Small intestine (tissue), 7 donors: ENCODE data around the gene PALMD. TPM values are rescaled to one million over a fixed set of nuclear protein-coding genes. Genes with fewer than 3 reads are reported as not detected.

Experiments
- DNase-seq, 2 donors: peaks; one replicate each; pipeline versions ENCODE4 v3.0.0 to v3.0.0-alpha.2; 2013
- FAIRE-seq: peaks from 2 replicates; lab custom pipeline; 2012; peaks lifted over from hg19 to GRCh38; lab: Jason Lieb, UNC
- H3K27ac ChIP-seq, 3 donors: one replicate each; pipeline ENCODE4 v1.5.1; 2013; ENCODE audit warnings: low read length in 2 of 3, mild to moderate bottlenecking in 2 of 3, control low read depth in 1 of 3, inconsistent platforms in 1 of 3, low read depth in 1 of 3, moderate library complexity in 1 of 3
- H3K27me3 ChIP-seq, 3 donors: one replicate each; pipeline ENCODE4 v1.6.1; 2013; ENCODE audit warnings: low read length in 3 of 3, inconsistent platforms in 1 of 3; ENCODE audit not compliant: control insufficient read depth in 3 of 3, insufficient read depth in 3 of 3
- H3K36me3 ChIP-seq, 3 donors: one replicate each; pipeline ENCODE4 v1.6.1; 2013; ENCODE audit warnings: low read length in 3 of 3, inconsistent platforms in 1 of 3, low read depth in 1 of 3, mild to moderate bottlenecking in 1 of 3, moderate library complexity in 1 of 3; ENCODE audit not compliant: control insufficient read depth in 3 of 3, insufficient read depth in 2 of 3
- H3K4me1 ChIP-seq, 3 donors: one replicate each; pipeline ENCODE4 v1.6.1; 2013; ENCODE audit warnings: low read length in 2 of 3, inconsistent platforms in 1 of 3, low read depth in 1 of 3, mild to moderate bottlenecking in 1 of 3, moderate library complexity in 1 of 3; ENCODE audit not compliant: control insufficient read depth in 3 of 3, insufficient read depth in 2 of 3
- H3K4me3 ChIP-seq, 3 donors: one replicate each; pipeline ENCODE4 v1.5.1; 2013; ENCODE audit warnings: low read length in 3 of 3, control low read depth in 1 of 3, inconsistent platforms in 1 of 3, low read depth in 1 of 3, mild to moderate bottlenecking in 1 of 3, moderate library complexity in 1 of 3
- H3K9me3 ChIP-seq, 2 donors: one replicate each; pipeline ENCODE4 v1.6.1; 2013; ENCODE audit warnings: low read depth in 1 of 2, low read length in 1 of 2; ENCODE audit not compliant: control insufficient read depth in 2 of 2, insufficient read depth in 1 of 2
- WGBS, 3 donors: extraction: QIAGEN DNeasy Blood & Tissue Kit; methylation state at CpG; one replicate each; pipeline ENCODE4 v1.1.7; 2013; 5-methylcytosine and 5-hydroxymethylcytosine counted together
- polyA plus RNA-seq, 4 donors: library from polyadenylated mRNA; stranded (reverse) in 3 of 4; unstranded in 1 of 4; fragments of 200-250 nt in 3 of 4; fragments of 120-200 nt in 1 of 4; gene quantifications; one replicate each; pipeline versions ENCODE4 v1.2.1 to v1.2.3, GENCODE V29; 2013
- donor health status: healthy with polysubstance abuse.
- donor health status: control.
- donor health status: control.
- donor health status: Bipolar disorder and iron deficiency.
- donor health status: healthy.

Gene PALMD
- polyA plus RNA-seq, 4 donors = 0.67 to 14.5 (median 1.7) TPM

GRCh38 chr1:99657213-99658030, 11.5 kb downstream of the PALMD start:
- WGBS, 3 donors = 53 to 63% (median 61%) methylated on average over 5 of the region's 5 CpGs
- H3K36me3 ChIP-seq = no peaks in the 10 kb centered on the region
- FAIRE-seq (no peak), DNase-seq (peak; percentile 15 to 22)
- H3K4me1 ChIP-seq = no peaks in the 10 kb centered on the region
- no peak overlapping the region for H3K4me3 ChIP-seq
- no peaks in the 10 kb centered on the region for H3K9me3 ChIP-seq
- no peaks in the 10 kb centered on the region for H3K27me3 ChIP-seq
- H3K27ac ChIP-seq = peak overlapping the region in 1 of 3 donors; percentile 5

- WGBS, 3 donors = 92 to 99% (median 93%) methylated on average over 3 of the region's 3 CpGs
- no peaks in the 10 kb centered on the region for H3K4me1 ChIP-seq
Measured at GRCh38 chr1:99658031-99658290, 12.0 kb downstream of the PALMD start.

GRCh38 chr1:99659755-99660210, 13.9 kb downstream of the PALMD start:
- DNase-seq (no peak), FAIRE-seq (no peak)
- Histone ChIP-seq H3K4me3 (no peak overlapping the region), H3K36me3 (no peaks in the 10 kb centered on the region), H3K4me1 (no peaks in the 10 kb centered on the region), H3K9me3 (no peaks in the 10 kb centered on the region), H3K27ac (peak overlapping the region in 1 of 3 donors; percentile 6), H3K27me3 (no peaks in the 10 kb centered on the region)
- WGBS, 3 donors = 62 to 66% (median 65%) methylated on average over 2 of the region's 2 CpGs

More at GRCh38 chr1:99658031-99658290, 12.0 kb downstream of the PALMD start:
- Histone ChIP-seq H3K27ac (peak overlapping the region in 1 of 3 donors; percentile 5), H3K36me3 (no peaks in the 10 kb centered on the region), H3K4me3 (no peak overlapping the region), H3K9me3 (no peaks in the 10 kb centered on the region), H3K27me3 (no peaks in the 10 kb centered on the region)
- no peak for DNase-seq
- FAIRE-seq = no peak

GRCh38 chr1:99660496-99660895, 14.6 kb downstream of the PALMD start:
- no peaks in the 10 kb centered on the region for H3K36me3 ChIP-seq
- no peaks in the 10 kb centered on the region for H3K27me3 ChIP-seq
- no peaks in the 10 kb centered on the region for H3K9me3 ChIP-seq
- H3K4me1 ChIP-seq = no peaks in the 10 kb centered on the region
- no peak overlapping the region for H3K27ac ChIP-seq
- H3K4me3 ChIP-seq = no peak overlapping the region
- DNase-seq (no peak), FAIRE-seq (no peak)
- 81 to 92% (median 89%) methylated on average over 2 of the region's 2 CpGs for WGBS, 3 donors

- WGBS, 3 donors = 62 to 70% (median 64%) methylated on average over 3 of the region's 3 CpGs
- no peak for FAIRE-seq
- Histone ChIP-seq H3K27me3 (no peaks in the 10 kb centered on the region), H3K4me1 (no peaks in the 10 kb centered on the region), H3K36me3 (no peaks in the 10 kb centered on the region), H3K27ac (peak overlapping the region in 1 of 3 donors; percentile 39), H3K4me3 (no peak overlapping the region), H3K9me3 (no peaks in the 10 kb centered on the region)
- DNase-seq = no peak
Measured at GRCh38 chr1:99661780-99662179, 15.9 kb downstream of the PALMD start.

GRCh38 chr1:99662539-99663080, 16.7 kb downstream of the PALMD start:
- DNase-seq (peak in 1 of 2 donors; percentile 22), FAIRE-seq (no peak)
- no peaks in the 10 kb centered on the region for H3K36me3 ChIP-seq
- H3K27ac ChIP-seq = no peak overlapping the region
- no peaks in the 10 kb centered on the region for H3K9me3 ChIP-seq
- WGBS, 3 donors = 35 to 52% (median 39%) methylated on average over 3 of the region's 3 CpGs
- no peak overlapping the region for H3K4me3 ChIP-seq
- H3K27me3 ChIP-seq = no peaks in the 10 kb centered on the region
- H3K4me1 ChIP-seq = no peaks in the 10 kb centered on the region

GRCh38 chr1:99663501-99663900, 17.6 kb downstream of the PALMD start:
- DNase-seq (no peak), FAIRE-seq (no peak)
- 93 to 97% (median 95%) methylated on average over 2 of the region's 2 CpGs for WGBS, 3 donors
- no peaks in the 10 kb centered on the region for H3K9me3 ChIP-seq
- no peak overlapping the region for H3K4me3 ChIP-seq
- no peak overlapping the region for H3K27ac ChIP-seq
- no peaks in the 10 kb centered on the region for H3K4me1 ChIP-seq
- no peaks in the 10 kb centered on the region for H3K36me3 ChIP-seq
- no peaks in the 10 kb centered on the region for H3K27me3 ChIP-seq

GRCh38 chr1:99665212-99665611, 19.3 kb downstream of the PALMD start:
- Histone ChIP-seq H3K9me3 (no peaks in the 10 kb centered on the region), H3K36me3 (no peaks in the 10 kb centered on the region), H3K4me1 (no peaks in the 10 kb centered on the region), H3K27ac (no peak overlapping the region), H3K4me3 (no peak overlapping the region), H3K27me3 (no peaks in the 10 kb centered on the region)
- FAIRE-seq = no peak
- 49 to 63% (median 59%) methylated on average over 1 of the region's 1 CpG for WGBS, 3 donors
- DNase-seq = no peak
